GM12873 (cell line): ENCODE results near the gene TOX2.

Experiments used
- CTCF ChIP-seq: IDR thresholded peaks from 2 replicates; pipeline ENCODE4 v1.5.1; 2012; ENCODE audit warnings: low read depth, mild to moderate bottlenecking, moderate library complexity, low read length, control low read depth; ENCODE audit not compliant: insufficient read depth; ENCODE audit errors: missing control alignments

TOX2 gene

GRCh38 chr20:43936104-43936770 lies 21.6 kb downstream of the TOX2 start:
- no peak for TF ChIP-seq CTCF

DNA sequence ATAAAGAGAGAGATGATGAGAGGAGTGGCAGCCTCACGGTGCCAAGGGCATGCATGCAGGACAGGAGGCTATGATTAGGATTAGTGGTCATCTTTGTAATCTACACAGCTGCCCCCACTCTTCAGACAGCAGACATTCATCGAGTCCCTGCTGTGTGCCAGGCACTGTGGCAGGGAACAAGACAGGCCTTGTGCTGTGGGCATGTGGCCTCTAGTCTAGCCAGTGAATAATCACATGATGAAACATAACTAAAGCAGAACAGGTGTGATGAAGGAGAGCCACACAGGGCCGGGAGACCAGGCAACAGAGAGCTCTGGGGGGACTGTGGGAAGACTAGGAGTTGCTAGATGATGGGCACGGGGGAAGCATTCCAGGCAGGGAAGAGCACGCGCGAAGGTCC lies 22.2 kb downstream of the TOX2 start:
- no peak for TF ChIP-seq CTCF

GRCh38 chr20:43937591-43937990 lies 22.9 kb downstream of the TOX2 start:
- TF ChIP-seq CTCF = no peak

- TF ChIP-seq CTCF = no peak
Observed at GRCh38 chr20:43938017-43938655, 23.5 kb downstream of the TOX2 start.

DNA sequence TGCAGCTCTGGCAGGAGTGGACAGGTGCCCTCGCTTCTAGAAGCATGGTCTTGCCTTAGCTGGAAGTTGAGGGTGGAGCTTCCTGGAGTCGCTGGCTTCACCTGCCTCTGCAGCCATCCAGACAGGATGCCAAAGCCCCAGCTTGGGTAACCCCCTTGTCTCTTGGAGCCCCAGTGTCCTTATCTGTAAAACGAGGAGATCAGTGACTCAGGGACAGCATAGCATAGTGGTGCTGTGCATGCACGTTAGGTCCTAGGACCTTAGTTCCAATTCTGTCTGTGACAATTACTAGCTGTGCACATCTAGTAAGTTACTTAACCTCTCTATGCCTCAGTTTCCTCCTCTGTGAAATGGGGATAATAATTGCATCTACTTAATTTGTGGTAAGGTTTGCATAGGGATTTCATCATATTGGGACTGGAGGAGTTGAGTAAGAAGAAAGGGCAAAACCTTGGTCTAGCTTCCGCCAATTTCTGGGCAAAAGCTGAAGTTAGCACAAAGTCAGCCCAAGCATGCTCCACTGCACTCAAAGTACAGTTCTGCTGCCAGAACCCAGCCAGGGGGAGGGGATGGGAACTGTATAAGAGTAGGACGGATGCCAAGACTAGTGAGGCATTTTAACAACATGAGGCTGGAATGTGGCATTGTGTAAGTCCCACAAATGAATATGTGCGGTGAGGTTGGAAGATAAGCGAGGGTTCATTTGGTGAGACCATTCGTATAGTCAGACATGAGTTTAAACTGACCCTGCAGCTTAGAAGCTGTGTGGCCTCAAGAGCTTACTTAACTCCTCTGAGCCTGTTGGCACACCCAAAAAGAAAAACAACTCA lies 24.5 kb downstream of the TOX2 start:
- no peak for TF ChIP-seq CTCF

DNA sequence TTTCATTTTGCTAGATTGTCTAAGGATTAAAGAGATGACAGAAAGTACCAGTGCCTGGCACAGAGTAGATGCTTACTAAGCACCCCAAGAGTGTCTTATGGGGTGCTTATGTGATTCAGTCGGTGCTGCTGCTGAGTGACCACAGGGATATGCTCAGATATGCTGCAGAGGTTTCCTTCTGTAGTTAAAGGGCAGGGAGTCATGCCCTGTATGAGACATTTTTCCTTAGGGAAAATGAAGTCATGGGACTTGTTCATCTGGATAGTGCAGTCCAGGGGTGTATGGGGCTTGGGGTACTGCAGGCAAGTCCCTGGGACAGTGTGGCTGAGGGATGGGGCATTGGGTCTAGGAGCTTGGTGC lies 25.1 kb downstream of the TOX2 start:
- no peak for TF ChIP-seq CTCF

GRCh38 chr20:43940518-43941225 lies 26.0 kb downstream of the TOX2 start:
- TF ChIP-seq CTCF = no peak
